Mammary epithelial cell (primary cell): ENCODE measurements around the gene MIS18A.

ENCODE experiments used
- CTCF ChIP-seq, 2 donors: IDR thresholded peaks in 1 of 2; conservative IDR thresholded peaks in 1 of 2; 2 replicates each; pipeline ENCODE4 v1.5.1; 2011 to 2012; ENCODE audit warnings: inconsistent platforms in 2 of 2, low read length in 2 of 2, mild to moderate bottlenecking in 2 of 2, control low read depth in 1 of 2, low read depth in 1 of 2; ENCODE audit not compliant: insufficient read depth in 1 of 2; ENCODE audit errors: extremely low read depth in 1 of 2
- EZH2 ChIP-seq: IDR thresholded peaks from 2 replicates; pipeline ENCODE4 v1.6.1; 2012; ENCODE audit warnings: low read length, inconsistent platforms, borderline replicate concordance

GRCh38 chr21:32328595-32328994 lies 49.7 kb upstream of the MIS18A start:
- no peak for TF ChIP-seq EZH2
- TF ChIP-seq CTCF (conservative IDR thresholded peaks at IDR 0.05 in 1 of 2, IDR thresholded peaks at IDR 0.05 in 1 of 2; ENCODE audit: extremely low read depth in 1 of 2, insufficient read depth in 1 of 2, low read depth in 1 of 2, low read length in 2 of 2) = no peak
